Activated effector memory CD4-positive, alpha-beta T cell treated with anti-CD3 and anti-CD28 coated beads, Interleukin-2, amount 50 U/mL, for 16 hours (primary cell): ENCODE data around the gene DENND4B.
A peak's percentile ranks its signal among the peaks of the same experiment; 100 is the strongest.
"Not testable (repeated sequence)": the region's sequence is repeated elsewhere in the genome, so short reads cannot be mapped to it uniquely, and the experiment has no call there.

Experiments used
- DNase-seq: peaks from one replicate; pipeline ENCODE4 v3.0.0-alpha.2; 2020

DENND4B gene

GRCh38 chr1:153946622-153947241 lies at the start of gene DENND4B:
Gene DENND4B (minus strand): TSS chr1:153946718. CDS start chr1:153944374, 2,344 bp downstream.
- DNase-seq = peak; percentile 92

- no peak for DNase-seq
Measured at GRCh38 chr1:153995640-153996039, 49.1 kb upstream of the DENND4B start.

GRCh38 chr1:153995202-153995601 lies 48.7 kb upstream of the DENND4B start:
- DNase-seq = no peak

- no peak for DNase-seq
Measured at GRCh38 chr1:153991806-153992205, 45.3 kb upstream of the DENND4B start.

GRCh38 chr1:153991151-153991630 lies 44.7 kb upstream of the DENND4B start:
- no peak for DNase-seq

GRCh38 chr1:153990468-153991150 lies 44.1 kb upstream of the DENND4B start, which contains the start of gene RPS27:
Gene RPS27 (plus strand): TSS chr1:153990762. CDS start chr1:153990797, 35 bp downstream.
- DNase-seq = peak; percentile 94

- no peak for DNase-seq
Measured at GRCh38 chr1:153987621-153988020, 41.1 kb upstream of the DENND4B start.

GRCh38 chr1:153985941-153986761 lies 39.6 kb upstream of the DENND4B start, which contains the start of gene RAB13:
Gene RAB13 (minus strand): TSS chr1:153986339. CDS start chr1:153986236, 103 bp downstream.
- DNase-seq = no peak

GRCh38 chr1:153985341-153985912 lies 38.9 kb upstream of the DENND4B start:
- DNase-seq = peak; percentile 75

- DNase-seq = no peak
Measured at GRCh38 chr1:153984123-153984894, 37.8 kb upstream of the DENND4B start.

- not testable (repeated sequence) for DNase-seq
Measured at GRCh38 chr1:153981735-153982134, 35.2 kb upstream of the DENND4B start.

GRCh38 chr1:153979091-153979490 lies 32.6 kb upstream of the DENND4B start:
- DNase-seq = not testable (repeated sequence)

GRCh38 chr1:153978274-153978909 lies 31.9 kb upstream of the DENND4B start:
- no peak for DNase-seq

- DNase-seq = peak; percentile 94
Measured at GRCh38 chr1:153977250-153978240, 31.0 kb upstream of the DENND4B start, which contains the start of gene JTB. Gene JTB (minus strand): TSS chr1:153977674. CDS start chr1:153977252, 422 bp downstream.

- DNase-seq = no peak
Measured at GRCh38 chr1:153976819-153977249, 30.3 kb upstream of the DENND4B start.

- no peak for DNase-seq
Measured at GRCh38 chr1:153973525-153973924, 27.0 kb upstream of the DENND4B start.

- no peak for DNase-seq
Measured at GRCh38 chr1:153973071-153973470, 26.6 kb upstream of the DENND4B start.

GRCh38 chr1:153970346-153970745 lies 23.8 kb upstream of the DENND4B start:
- DNase-seq = no peak

GRCh38 chr1:153968972-153969371 lies 22.5 kb upstream of the DENND4B start:
- no peak for DNase-seq

GRCh38 chr1:153968408-153968807 lies 21.9 kb upstream of the DENND4B start:
- no peak for DNase-seq
